H9 (cell line): ENCODE results near the gene ZNF665. TPM values are rescaled to one million over a fixed set of nuclear protein-coding genes. Genes with fewer than 3 reads are reported as not detected.

ENCODE experiments used
- DNase-seq: peaks from one replicate; pipeline ENCODE4 v3.0.0-alpha.2; 2017
- H2AFZ ChIP-seq: one replicate; pipeline ENCODE4 v1.6.1; 2013; ENCODE audit warnings: mild to moderate bottlenecking, low read length, control low read depth, moderate library complexity
- H2AK5ac ChIP-seq: 2 replicates; pipeline ENCODE4 v1.6.1; 2013; ENCODE audit warnings: low read length, control low read depth, mixed read lengths; ENCODE audit not compliant: insufficient read length
- H2BK120ac ChIP-seq: one replicate; pipeline ENCODE4 v1.6.1; 2013; ENCODE audit warnings: low read depth, mild to moderate bottlenecking, low read length, control low read depth, inconsistent platforms; ENCODE audit not compliant: poor library complexity, severe bottlenecking
- H2BK12ac ChIP-seq: 2 replicates; pipeline ENCODE4 v1.6.1; 2013; ENCODE audit warnings: low read length, control low read depth, mixed read lengths, low read depth; ENCODE audit not compliant: insufficient read length
- H2BK15ac ChIP-seq: 2 replicates; pipeline ENCODE4 v1.6.1; 2013; ENCODE audit warnings: low read depth, low read length, control low read depth
- H2BK20ac ChIP-seq: one replicate; pipeline ENCODE4 v1.6.1; 2013; ENCODE audit warnings: low read depth, mild to moderate bottlenecking, low read length, control low read depth, inconsistent platforms; ENCODE audit not compliant: poor library complexity, severe bottlenecking
- H2BK5ac ChIP-seq: 2 replicates; pipeline ENCODE4 v1.6.1; 2013; ENCODE audit warnings: low read length, control low read depth, mixed read lengths; ENCODE audit not compliant: insufficient read length
- H3K14ac ChIP-seq: 2 replicates; pipeline ENCODE4 v1.6.1; 2013; ENCODE audit warnings: low read length, control low read depth; ENCODE audit not compliant: insufficient read depth
- H3K18ac ChIP-seq: 2 replicates; pipeline ENCODE4 v1.6.1; 2013; ENCODE audit warnings: low read depth, mild to moderate bottlenecking, mixed read lengths, low read length, control low read depth; ENCODE audit not compliant: insufficient read length
- H3K23ac ChIP-seq: 2 replicates; pipeline ENCODE4 v1.6.1; 2013; ENCODE audit warnings: low read length, control low read depth, mixed read lengths, low read depth; ENCODE audit not compliant: insufficient read length
- H3K23me2 ChIP-seq: 2 replicates; pipeline ENCODE4 v1.6.1; 2013; ENCODE audit warnings: low read depth, mild to moderate bottlenecking, mixed read lengths, low read length, control low read depth; ENCODE audit not compliant: insufficient read length, poor library complexity, severe bottlenecking
- H3K27ac ChIP-seq: 2 replicates; pipeline ENCODE4 v1.5.1; 2013; ENCODE audit warnings: low read length, control low read depth, mixed read lengths, low read depth; ENCODE audit not compliant: insufficient read length
- H3K27me3 ChIP-seq: 2 replicates; pipeline ENCODE4 v1.6.1; 2013; ENCODE audit warnings: low read length, control low read depth, inconsistent platforms; ENCODE audit not compliant: insufficient read depth
- H3K4ac ChIP-seq: 2 replicates; pipeline ENCODE4 v1.6.1; 2013; ENCODE audit warnings: low read depth, mild to moderate bottlenecking, control low read depth, inconsistent platforms, low read length, moderate library complexity
- H3K4me1 ChIP-seq: 2 replicates; pipeline ENCODE4 v1.6.1; 2013; ENCODE audit warnings: low read length, control low read depth, inconsistent platforms; ENCODE audit not compliant: insufficient read depth
- H3K4me2 ChIP-seq: 2 replicates; pipeline ENCODE4 v1.6.1; 2013; ENCODE audit warnings: low read length, control low read depth, mixed read lengths; ENCODE audit not compliant: insufficient read length, insufficient read depth
- H3K56ac ChIP-seq: 2 replicates; pipeline ENCODE4 v1.6.1; 2013; ENCODE audit warnings: low read depth, mild to moderate bottlenecking, mixed read lengths, low read length, control low read depth; ENCODE audit not compliant: insufficient read length
- H3K79me1 ChIP-seq: 2 replicates; pipeline ENCODE4 v1.6.1; 2013; ENCODE audit warnings: low read depth, mild to moderate bottlenecking, moderate library complexity, low read length, control low read depth, inconsistent platforms; ENCODE audit not compliant: insufficient read depth, poor library complexity, severe bottlenecking
- H3K79me2 ChIP-seq: 2 replicates; pipeline ENCODE4 v1.6.1; 2013; ENCODE audit warnings: low read length, control low read depth, inconsistent platforms; ENCODE audit not compliant: insufficient read depth
- H3K9ac ChIP-seq: 2 replicates; pipeline ENCODE4 v1.6.1; 2013; ENCODE audit warnings: low read length, control low read depth, mixed read lengths; ENCODE audit not compliant: insufficient read length; ENCODE audit errors: extremely low read depth
- H3K9me3 ChIP-seq: one replicate; pipeline ENCODE4 v1.6.1; 2013; ENCODE audit warnings: low read depth, low read length, inconsistent platforms; ENCODE audit not compliant: control insufficient read depth
- H3T11ph ChIP-seq: one replicate; pipeline ENCODE4 v1.6.1; 2013; ENCODE audit warnings: mild to moderate bottlenecking, low read length, control low read depth, inconsistent platforms
- H4K20me1 ChIP-seq: one replicate; pipeline ENCODE4 v1.6.1; 2013; ENCODE audit not compliant: control insufficient read depth, insufficient read length, insufficient read depth
- H4K5ac ChIP-seq: 2 replicates; pipeline ENCODE4 v1.6.1; 2013; ENCODE audit warnings: low read depth, mild to moderate bottlenecking, mixed read lengths, low read length, control low read depth; ENCODE audit not compliant: insufficient read length
- H4K8ac ChIP-seq: replicated peaks from 2 replicates; pipeline ENCODE4 v1.6.1; 2013; ENCODE audit warnings: low read length, control low read depth, mixed read lengths, low read depth; ENCODE audit not compliant: insufficient read length
- H4K91ac ChIP-seq: 2 replicates; pipeline ENCODE4 v1.6.1; 2013; ENCODE audit warnings: low read depth, mild to moderate bottlenecking, moderate library complexity, mixed read lengths, low read length, control low read depth; ENCODE audit not compliant: insufficient read length
- H3K27ac Mint-ChIP-seq, 3 experiments: 2 replicates in 2 of 3; 3 replicates in 1 of 3; pipeline ENCODE4 v1.8.0; 2020 to 2021; ENCODE audit warnings: mixed read lengths in 3 of 3, mild to moderate bottlenecking in 1 of 3, moderate library complexity in 1 of 3
- H3K27me3 Mint-ChIP-seq: 2 replicates; pipeline ENCODE4 v1.8.0; 2021; ENCODE audit warnings: low read depth, mild to moderate bottlenecking, moderate library complexity, mixed read lengths
- H3K36me3 Mint-ChIP-seq, 3 experiments: 2 replicates in 2 of 3; 3 replicates in 1 of 3; pipeline ENCODE4 v1.8.0; 2020 to 2021; ENCODE audit warnings: low read depth in 3 of 3, mixed read lengths in 3 of 3; ENCODE audit not compliant: insufficient read depth in 1 of 3
- H3K4me1 Mint-ChIP-seq, 2 experiments: 2 replicates each; pipeline ENCODE4 v1.8.0; 2020; ENCODE audit warnings: mixed read lengths in 2 of 2
- H3K4me3 Mint-ChIP-seq, 2 experiments: 2 replicates in 1 of 2; 3 replicates in 1 of 2; pipeline ENCODE4 v1.8.0; 2020 to 2021; ENCODE audit warnings: mild to moderate bottlenecking in 2 of 2, mixed read lengths in 2 of 2, moderate library complexity in 1 of 2
- H3K9me3 Mint-ChIP-seq, 2 experiments: 2 replicates in 1 of 2; 3 replicates in 1 of 2; pipeline ENCODE4 v1.8.0; 2020; ENCODE audit warnings: mild to moderate bottlenecking in 2 of 2, mixed read lengths in 2 of 2, moderate library complexity in 1 of 2
- CTCF ChIP-seq: fragments of 200-600 bp; sonication (generic); conservative IDR thresholded peaks from 3 replicates; pipeline ENCODE4 v1.8.0; 2021; ENCODE audit warnings: antibody characterized with exemption, mild to moderate bottlenecking
- WGBS: extraction: QIAGEN DNeasy Blood & Tissue Kit; methylation state at CpG from one replicate; pipeline ENCODE4 v1.1.7; 2013; ENCODE audit warnings: missing lambda C conversion rate, low lambda C conversion rate, mixed read lengths; ENCODE audit not compliant: insufficient read length; ENCODE audit errors: extremely low coverage; 5-methylcytosine and 5-hydroxymethylcytosine counted together
- total RNA-seq: library from RNA; stranded (reverse); gene quantifications from 2 replicates; pipeline ENCODE4 v1.2.1, GENCODE V29; 2021

Gene ZNF665
- total RNA-seq, 1 experiment from 2014 or later = 3.7 TPM

DNA sequence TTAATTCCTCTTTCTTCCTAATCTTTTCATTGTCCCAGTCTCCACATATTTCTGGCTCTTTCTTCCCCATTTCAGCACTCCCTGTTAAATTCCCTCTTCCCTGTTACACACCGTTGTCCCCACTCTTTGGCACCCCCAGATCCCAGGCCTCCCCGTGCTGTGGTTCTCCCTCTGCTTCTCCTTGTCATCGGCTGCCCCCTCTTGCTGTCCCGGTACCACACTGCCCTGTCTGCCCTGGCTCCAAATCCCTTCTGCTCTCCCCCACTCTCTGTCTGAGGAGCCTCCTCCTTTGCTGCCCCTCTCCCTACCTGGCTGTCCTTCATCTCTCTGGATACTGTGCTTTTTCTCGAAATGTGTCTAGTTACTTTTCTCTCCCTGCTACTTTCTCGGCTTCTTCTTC is 61.4 kb downstream of the ZNF665 start:
- H3K27ac Mint-ChIP-seq = no peak overlapping the region
- H3K23ac ChIP-seq = no peak overlapping the region
- H3K4ac ChIP-seq = no peak overlapping the region
- H2BK12ac ChIP-seq = no peak overlapping the region
- H3K4me1 Mint-ChIP-seq = peaks cover 17 to 24% of the 10 kb centered on the region in 2 experiments
- no peak for TF ChIP-seq CTCF
- no peak overlapping the region for H2BK120ac ChIP-seq
- H2AK5ac ChIP-seq = no peak overlapping the region
- no peaks in the 10 kb centered on the region for H4K20me1 ChIP-seq
- H3K9me3 Mint-ChIP-seq = no peaks in the 10 kb centered on the region; a peak in 1 of 5 replicates
- H3K4me3 Mint-ChIP-seq = peak overlapping the region; percentile 80 to 85
- no peak overlapping the region for H2BK20ac ChIP-seq
- H4K91ac ChIP-seq = no peak overlapping the region
- H3K9ac ChIP-seq = no peak overlapping the region
- H4K5ac ChIP-seq = no peak overlapping the region
- no peak overlapping the region for H2BK15ac ChIP-seq
- no peaks in the 10 kb centered on the region for H3K9me3 ChIP-seq
- no peak overlapping the region for H3T11ph ChIP-seq
- H4K8ac ChIP-seq = no peak overlapping the region
- peaks cover 6% of the 10 kb centered on the region; the same call in 1 of the 2 replicates for H3K4me1 ChIP-seq
- no peaks in the 10 kb centered on the region for H3K79me1 ChIP-seq
- no peaks in the 10 kb centered on the region for H3K27me3 ChIP-seq
- H2AFZ ChIP-seq = no peak overlapping the region
- H3K14ac ChIP-seq = no peak overlapping the region; the same call in 1 of the 2 replicates
- H3K18ac ChIP-seq = no peak overlapping the region
- H3K27me3 Mint-ChIP-seq = peaks cover 14% of the 10 kb centered on the region
- DNase-seq = no peak
- H3K36me3 Mint-ChIP-seq = peaks cover 0 to 12% (median 2%) of the 10 kb centered on the region in 3 experiments; a peak in 4 of 7 replicates
- H3K23me2 ChIP-seq = peaks cover 11% of the 10 kb centered on the region
- H2BK5ac ChIP-seq = no peak overlapping the region
- WGBS = no CpG with 5 or more reads among the region's 6 CpGs
- no peak overlapping the region for H3K56ac ChIP-seq
- no peaks in the 10 kb centered on the region for H3K79me2 ChIP-seq
- peak overlapping the region; percentile 79 for H3K4me2 ChIP-seq
- no peak overlapping the region for H3K27ac ChIP-seq
